Glutamatergic neuron (in vitro differentiated cells): ENCODE measurements around the gene UBE4B. TPM values are rescaled to one million over a fixed set of nuclear protein-coding genes. Genes with fewer than 3 reads are reported as not detected.
A peak's percentile ranks its signal among the peaks of the same experiment; 100 is the strongest.
"Not testable (repeated sequence)": the region's sequence is repeated elsewhere in the genome, so short reads cannot be mapped to it uniquely, and the experiment has no call there.

Experiments used
- DNase-seq: peaks from one replicate; pipeline ENCODE4 v3.0.0; 2022
- H3K27ac Mint-ChIP-seq: one replicate; pipeline ENCODE4 v1.8.0; 2020; ENCODE audit warnings: mild to moderate bottlenecking, mixed read lengths, inconsistent platforms; ENCODE audit not compliant: unreplicated experiment
- H3K27me3 Mint-ChIP-seq: one replicate; pipeline ENCODE4 v1.8.0; 2020; ENCODE audit warnings: mild to moderate bottlenecking, moderate library complexity, mixed read lengths, inconsistent platforms; ENCODE audit not compliant: unreplicated experiment
- H3K36me3 Mint-ChIP-seq: one replicate; pipeline ENCODE4 v1.8.0; 2020; ENCODE audit warnings: mild to moderate bottlenecking, mixed read lengths, inconsistent platforms; ENCODE audit not compliant: unreplicated experiment
- H3K4me1 Mint-ChIP-seq: one replicate; pipeline ENCODE4 v1.8.0; 2020; ENCODE audit warnings: mild to moderate bottlenecking, low read depth, mixed read lengths, inconsistent platforms; ENCODE audit not compliant: unreplicated experiment
- H3K4me3 Mint-ChIP-seq: one replicate; pipeline ENCODE4 v1.8.0; 2020; ENCODE audit warnings: mild to moderate bottlenecking, mixed read lengths, inconsistent platforms; ENCODE audit not compliant: unreplicated experiment
- H3K9me3 Mint-ChIP-seq: one replicate; pipeline ENCODE4 v1.8.0; 2020; ENCODE audit warnings: mild to moderate bottlenecking, moderate library complexity, mixed read lengths, inconsistent platforms; ENCODE audit not compliant: unreplicated experiment
- total RNA-seq: library from RNA; stranded (reverse); fragmentation: NEBNext Ultra II Directional; extraction: Animal tissue kit (Norgen Biotek cat#: 25700); gene quantifications from one replicate; pipeline ENCODE4 v1.2.1, GENCODE V29; 2021; ENCODE audit not compliant: unreplicated experiment
- TF ChIP-seq, protein P1 (sequence below): fragments of 200-600 bp; sonication (generic); IDR thresholded peaks from one replicate; pipeline ENCODE4 v1.5.0; 2021; ENCODE audit not compliant: partially characterized antibody, unreplicated experiment

The UBE4B gene
- total RNA-seq, 1 donor from 2014 or later, result 94.1 TPM

DNA sequence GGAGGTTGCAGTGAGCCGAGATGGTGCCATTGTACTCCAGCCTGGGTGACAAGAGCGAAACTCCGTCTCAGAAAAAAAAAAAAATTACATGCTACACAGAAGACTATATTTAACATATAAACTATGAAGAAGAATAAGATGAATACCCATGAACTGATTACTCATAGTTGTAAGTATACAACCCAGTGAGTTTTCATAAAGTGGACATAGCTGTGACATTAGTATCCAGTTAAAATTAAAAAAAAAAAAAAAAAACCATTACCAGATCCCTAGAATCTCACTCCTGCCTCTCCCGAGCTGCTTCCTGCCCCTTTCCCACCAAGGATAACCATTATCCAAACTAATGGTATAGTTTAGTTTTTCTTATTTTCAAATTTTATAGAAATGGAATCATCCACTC lies 37.4 kb downstream of the UBE4B start:
- Mint-ChIP-seq H3K27ac (no peak overlapping the region), H3K36me3 (no peaks in the 10 kb centered on the region), H3K4me3 (no peak overlapping the region), H3K4me1 (peaks cover 2% of the 10 kb centered on the region), H3K9me3 (peaks cover 1% of the 10 kb centered on the region), H3K27me3 (no peaks in the 10 kb centered on the region)
- TF ChIP-seq, protein P1, sequence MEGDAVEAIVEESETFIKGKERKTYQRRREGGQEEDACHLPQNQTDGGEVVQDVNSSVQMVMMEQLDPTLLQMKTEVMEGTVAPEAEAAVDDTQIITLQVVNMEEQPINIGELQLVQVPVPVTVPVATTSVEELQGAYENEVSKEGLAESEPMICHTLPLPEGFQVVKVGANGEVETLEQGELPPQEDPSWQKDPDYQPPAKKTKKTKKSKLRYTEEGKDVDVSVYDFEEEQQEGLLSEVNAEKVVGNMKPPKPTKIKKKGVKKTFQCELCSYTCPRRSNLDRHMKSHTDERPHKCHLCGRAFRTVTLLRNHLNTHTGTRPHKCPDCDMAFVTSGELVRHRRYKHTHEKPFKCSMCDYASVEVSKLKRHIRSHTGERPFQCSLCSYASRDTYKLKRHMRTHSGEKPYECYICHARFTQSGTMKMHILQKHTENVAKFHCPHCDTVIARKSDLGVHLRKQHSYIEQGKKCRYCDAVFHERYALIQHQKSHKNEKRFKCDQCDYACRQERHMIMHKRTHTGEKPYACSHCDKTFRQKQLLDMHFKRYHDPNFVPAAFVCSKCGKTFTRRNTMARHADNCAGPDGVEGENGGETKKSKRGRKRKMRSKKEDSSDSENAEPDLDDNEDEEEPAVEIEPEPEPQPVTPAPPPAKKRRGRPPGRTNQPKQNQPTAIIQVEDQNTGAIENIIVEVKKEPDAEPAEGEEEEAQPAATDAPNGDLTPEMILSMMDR, result no peak
- DNase-seq, result no peak

DNA sequence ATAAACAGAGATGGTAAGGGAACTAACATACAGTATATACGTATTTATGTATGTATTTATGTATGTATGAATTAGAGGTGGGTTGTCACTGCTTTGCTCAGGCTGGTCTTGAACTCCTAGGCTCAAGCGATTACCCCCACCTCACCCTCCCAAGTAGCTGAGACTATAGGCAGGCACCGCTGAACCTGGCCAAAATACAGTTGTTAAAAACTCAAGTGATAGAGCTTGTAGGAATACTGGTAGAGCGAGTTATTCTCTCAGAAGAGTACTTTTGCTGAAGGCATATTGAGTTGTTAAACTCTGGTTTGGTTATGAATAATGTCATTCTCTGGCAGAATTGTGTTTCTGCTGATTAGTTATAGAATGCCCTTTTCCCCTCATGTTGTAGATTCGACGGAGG lies 38.9 kb downstream of the UBE4B start:
- no peak for DNase-seq
- H3K9me3 Mint-ChIP-seq, result peaks cover 1% of the 10 kb centered on the region
- H3K27ac Mint-ChIP-seq, result no peak overlapping the region
- TF ChIP-seq, protein P1, result no peak
- H3K4me3 Mint-ChIP-seq, result no peak overlapping the region
- H3K36me3 Mint-ChIP-seq, result no peaks in the 10 kb centered on the region
- H3K27me3 Mint-ChIP-seq, result no peaks in the 10 kb centered on the region
- peaks cover 2% of the 10 kb centered on the region for H3K4me1 Mint-ChIP-seq

DNA sequence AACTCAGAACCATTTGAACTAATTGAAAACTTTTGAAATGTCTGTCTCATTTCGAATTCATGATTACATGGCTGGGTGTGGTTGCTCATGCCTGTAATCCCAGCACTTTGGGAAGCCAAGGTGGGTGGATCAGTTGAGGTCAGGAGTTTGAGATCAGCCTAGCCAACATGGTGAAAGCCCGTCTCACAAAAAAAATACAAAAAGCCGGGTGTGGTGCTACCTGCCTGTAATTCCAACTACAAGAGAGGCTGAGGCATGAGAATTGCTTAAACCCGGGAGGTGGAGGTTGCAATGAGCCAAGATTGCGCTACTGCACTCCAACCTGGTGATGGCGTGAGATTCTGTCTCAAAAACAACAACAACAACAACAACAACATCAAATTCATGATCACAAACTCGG lies 40.6 kb downstream of the UBE4B start:
- not testable (repeated sequence) for H3K27ac Mint-ChIP-seq, H3K27me3 Mint-ChIP-seq, DNase-seq, H3K36me3 Mint-ChIP-seq, H3K9me3 Mint-ChIP-seq, H3K4me3 Mint-ChIP-seq, H3K4me1 Mint-ChIP-seq

DNA sequence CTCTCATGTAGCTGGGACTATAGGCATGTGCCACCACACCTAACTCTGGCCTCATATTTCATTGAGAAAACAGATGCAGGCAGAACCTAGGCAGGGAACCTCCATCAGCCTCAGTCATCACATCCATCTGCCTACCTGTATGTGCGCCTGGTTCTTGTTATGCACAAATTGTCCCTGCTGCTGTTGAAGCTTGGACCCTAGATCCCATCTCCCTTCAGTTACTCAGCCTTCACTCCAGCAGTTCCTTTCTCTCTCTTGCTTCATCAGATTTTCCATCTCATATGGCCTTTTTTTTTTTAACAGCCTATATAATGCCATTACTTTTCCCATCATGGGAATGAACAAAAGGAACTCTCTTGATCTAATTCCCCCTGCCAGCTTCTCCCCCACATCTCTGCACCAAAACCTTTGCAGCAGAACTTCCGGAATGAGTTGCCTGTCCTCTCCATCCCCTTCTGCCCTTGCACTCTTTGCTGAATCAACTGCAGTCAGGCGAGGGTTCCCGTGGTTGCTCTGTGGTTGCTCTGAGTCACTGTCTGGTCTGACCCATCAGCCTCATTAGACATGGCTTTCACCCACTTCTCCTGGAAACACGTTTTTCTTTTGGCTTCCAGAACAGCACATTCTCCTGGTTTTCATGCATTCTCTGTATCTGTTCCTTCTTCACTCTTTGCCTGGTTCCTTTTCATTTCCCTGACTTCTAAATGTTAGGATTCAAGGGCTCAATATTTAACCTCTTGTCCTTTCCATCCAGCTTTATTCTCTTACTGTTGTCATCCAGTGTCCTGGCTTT lies 41.5 kb downstream of the UBE4B start:
- no peak for DNase-seq
- Mint-ChIP-seq H3K4me1 (no peaks in the 10 kb centered on the region), H3K27ac (peak overlapping the region; percentile 1), H3K27me3 (peaks cover 1% of the 10 kb centered on the region), H3K4me3 (no peak overlapping the region), H3K9me3 (peaks cover 1% of the 10 kb centered on the region), H3K36me3 (no peaks in the 10 kb centered on the region)
- TF ChIP-seq, protein P1, result no peak

DNA sequence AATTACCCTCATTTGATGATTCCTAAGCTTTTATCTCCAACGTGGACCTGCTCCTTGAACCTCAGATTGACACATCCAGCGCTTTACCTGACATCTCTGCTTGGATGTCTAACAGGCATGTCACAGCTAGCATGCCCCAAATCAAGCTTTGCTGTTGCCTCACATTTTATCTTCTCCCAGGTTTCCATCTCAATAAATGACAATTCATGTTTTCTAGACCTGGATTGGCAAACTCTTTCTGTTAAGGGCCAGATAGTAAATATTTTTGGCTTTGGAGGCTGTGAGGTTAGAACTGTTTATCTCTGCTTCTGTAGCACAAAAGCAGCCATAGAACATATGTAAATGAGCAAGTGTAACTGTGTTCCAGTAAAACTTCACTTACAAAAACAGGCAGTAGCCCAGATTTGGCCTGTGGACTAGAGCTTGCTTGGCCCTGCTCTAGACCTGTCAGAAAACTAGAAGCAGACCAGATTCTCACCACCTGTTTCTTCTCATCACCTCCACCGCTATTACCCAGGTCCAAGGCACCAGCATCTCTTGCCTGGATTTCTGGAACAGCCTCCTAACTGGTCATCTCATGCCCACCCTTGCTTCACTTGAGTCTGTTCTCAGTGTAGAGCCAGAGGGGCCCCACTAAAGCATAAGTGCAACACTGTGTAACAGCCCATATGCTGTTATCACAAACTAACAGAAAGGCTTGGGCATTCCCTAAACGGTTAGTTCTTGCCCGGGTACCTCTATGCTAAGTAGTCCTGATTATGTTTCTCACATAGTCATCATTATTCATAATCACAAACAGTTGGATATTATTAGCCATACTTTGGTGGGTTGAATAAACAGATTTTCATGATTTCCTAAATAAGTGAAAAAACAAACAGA lies 42.3 kb downstream of the UBE4B start:
- Mint-ChIP-seq H3K4me3 (no peak overlapping the region), H3K36me3 (no peaks in the 10 kb centered on the region), H3K27ac (no peak overlapping the region), H3K27me3 (peaks cover 1% of the 10 kb centered on the region), H3K9me3 (peaks cover 1% of the 10 kb centered on the region), H3K4me1 (no peaks in the 10 kb centered on the region)
- no peak for DNase-seq
- TF ChIP-seq, protein P1, result no peak
